T-helper 9 cell (primary cell): Measurements from ENCODE around the gene BCL11B.

ENCODE experiments used
- DNase-seq: peaks from one replicate; pipeline ENCODE4 v3.0.0-alpha.2; 2020

Gene BCL11B

DNA sequence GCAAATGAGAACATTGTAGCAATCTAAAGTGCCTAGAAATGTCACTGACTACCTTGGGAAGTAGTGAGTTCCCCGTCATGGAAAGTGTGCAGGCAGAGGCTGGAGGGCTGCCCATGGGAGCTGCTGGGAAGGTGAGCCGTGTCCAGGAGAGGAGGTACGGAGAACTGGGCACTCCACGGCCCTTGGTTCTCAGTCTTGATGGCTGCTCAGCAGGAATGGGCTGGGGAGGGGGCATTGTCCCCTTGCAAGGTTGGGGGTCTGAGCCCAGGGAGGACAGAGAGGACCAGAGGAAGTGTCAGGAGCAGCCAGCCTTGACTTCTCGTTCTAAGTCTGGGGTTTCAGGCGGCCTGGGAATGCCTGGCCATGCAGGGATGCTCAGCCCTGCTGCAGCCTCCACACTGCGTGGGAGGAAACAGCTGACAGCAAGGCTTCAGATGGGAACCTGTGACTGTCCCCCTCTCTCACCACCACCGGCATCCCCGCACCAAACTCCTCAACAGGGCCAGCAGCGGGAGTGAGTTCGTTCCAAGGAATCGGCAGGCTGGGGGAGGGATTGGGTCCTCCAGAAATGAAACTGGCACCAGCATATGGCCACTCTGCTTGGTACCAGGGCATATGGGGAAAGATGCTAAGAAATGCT is 140.2 kb downstream of the BCL11B start:
- no peak for DNase-seq

DNA sequence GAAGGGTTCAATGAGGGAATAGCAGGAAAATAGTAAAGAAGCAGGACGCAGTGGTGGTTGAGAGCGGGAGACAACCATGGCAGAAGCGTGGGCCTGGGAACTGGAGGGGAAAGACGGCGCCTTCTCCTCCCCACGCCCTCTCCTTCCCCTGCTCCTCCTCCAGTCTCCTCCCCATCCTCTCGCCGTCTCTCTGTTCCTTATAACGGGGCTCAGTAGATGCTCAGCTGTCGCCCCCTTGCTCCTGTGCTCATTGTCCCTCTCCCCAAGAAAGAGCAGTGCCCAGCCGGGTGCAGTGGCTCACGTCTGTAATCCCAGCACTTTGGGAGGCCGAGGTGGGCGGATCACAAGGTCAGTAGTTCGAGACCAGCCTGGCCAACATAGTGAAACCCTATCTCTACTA is 142.0 kb downstream of the BCL11B start:
- no peak for DNase-seq

GRCh38 chr14:99129211-99129696 is 142.7 kb downstream of the BCL11B start:
- DNase-seq: no peak

GRCh38 chr14:99128185-99128584 is 143.8 kb downstream of the BCL11B start:
- DNase-seq: no peak

DNA sequence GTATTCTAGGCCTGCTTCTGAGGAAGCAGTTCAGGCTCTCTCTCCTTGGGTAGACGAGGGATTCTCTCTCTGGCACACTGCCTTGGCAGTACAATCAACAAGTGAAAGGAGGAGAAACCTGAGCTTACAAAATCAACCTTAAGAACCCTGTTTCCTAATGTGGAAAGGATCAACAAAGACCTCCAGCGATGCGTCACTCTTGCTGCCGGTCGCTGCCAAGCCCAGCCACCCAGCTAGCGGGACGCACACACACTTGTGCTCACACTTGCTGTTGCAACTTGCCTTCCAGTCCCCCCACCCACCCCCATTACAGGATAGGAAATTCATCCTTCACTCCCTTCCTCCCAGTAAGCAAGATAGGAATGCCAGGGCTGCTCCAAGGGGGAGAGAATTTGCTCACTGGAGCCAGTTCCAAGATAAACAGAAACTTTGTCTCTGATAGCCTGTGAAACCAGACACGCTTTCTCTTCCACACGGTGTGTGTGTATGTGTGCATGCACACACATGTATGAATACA is 144.3 kb downstream of the BCL11B start:
- no peak for DNase-seq

- DNase-seq: no peak
Observed at GRCh38 chr14:99125616-99126431, 146.2 kb downstream of the BCL11B start.

DNA sequence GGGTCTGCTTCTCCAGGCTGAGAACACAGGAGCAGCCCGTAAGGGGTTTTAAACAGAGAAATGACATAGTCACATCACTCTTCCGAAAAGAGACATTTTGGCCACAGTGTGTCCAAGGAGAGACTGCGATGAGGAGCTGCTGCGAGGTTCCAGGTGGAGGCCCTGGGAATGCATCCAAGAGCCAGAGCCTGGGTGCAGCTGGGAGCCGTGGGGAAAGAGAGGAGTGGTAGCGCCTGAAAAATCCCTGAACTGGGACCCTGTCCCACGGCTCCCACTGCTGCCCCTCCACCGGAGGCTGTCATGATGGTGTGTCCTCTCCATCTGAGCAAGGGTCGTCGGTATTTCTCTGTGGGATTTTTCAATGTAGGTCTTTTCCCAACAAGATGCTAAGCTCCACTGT is 146.9 kb downstream of the BCL11B start:
- no peak for DNase-seq

DNA sequence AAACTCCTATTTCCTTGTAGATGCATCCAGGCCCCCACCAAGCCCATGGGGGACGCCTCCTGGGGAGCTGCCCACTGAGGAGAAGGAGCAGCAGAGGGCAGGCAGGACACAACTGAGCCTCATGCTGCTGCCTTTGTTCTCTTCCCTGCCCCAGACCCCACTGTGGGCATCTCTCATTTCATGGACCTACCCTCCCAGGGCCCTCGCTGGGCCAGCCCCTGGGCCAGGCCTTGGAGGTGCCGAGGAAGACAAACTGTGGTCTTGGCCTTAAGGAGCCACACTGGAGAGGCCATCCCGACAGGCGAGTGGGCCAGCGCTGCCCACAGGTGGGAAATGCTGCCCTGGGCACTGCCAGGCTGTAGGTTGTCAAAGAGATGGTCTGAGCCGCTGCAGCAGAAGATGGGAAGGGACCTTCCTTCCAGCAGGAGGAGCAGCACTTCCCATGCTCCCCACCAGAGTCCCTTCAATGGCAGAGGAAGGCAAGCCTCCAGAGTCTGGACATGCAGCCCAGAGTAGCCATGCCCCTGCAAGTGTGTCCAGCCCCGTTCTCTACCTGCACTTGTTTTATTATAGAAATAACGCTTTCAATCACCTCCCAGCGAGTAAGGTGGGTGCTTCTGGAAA is 147.4 kb downstream of the BCL11B start:
- DNase-seq: no peak

DNA sequence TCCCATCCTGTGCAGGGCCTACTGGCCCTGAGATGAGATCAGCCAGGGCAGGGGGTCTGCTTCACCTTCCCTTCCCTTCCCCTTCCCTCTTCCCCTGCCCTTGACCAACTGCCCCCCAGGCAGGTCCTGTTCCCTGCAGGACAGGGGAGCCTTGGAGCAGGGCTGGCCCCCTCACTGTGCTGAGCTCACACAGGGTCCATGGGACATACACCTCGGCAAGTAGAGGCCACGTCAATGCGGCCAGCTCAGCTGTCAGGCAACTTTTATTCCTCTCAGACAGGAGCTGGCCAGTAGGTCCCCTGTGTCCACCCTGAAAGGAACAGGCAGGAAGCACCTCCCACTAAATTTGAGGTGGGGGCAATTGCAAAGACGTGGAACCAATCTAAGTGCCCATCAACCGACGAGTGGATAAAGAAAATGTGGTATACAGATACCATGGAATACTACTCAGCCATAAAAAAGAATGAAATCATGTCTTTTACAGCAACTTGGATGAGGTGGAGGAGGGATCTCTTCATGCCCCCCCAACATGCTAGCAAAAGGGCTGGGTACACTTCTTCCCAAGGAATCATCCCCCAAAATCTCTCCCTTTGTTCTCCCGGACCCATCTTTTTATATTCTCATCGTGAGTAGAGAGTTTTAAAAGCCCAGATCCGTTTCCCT is 148.7 kb downstream of the BCL11B start:
- no peak for DNase-seq

GRCh38 chr14:99122521-99123125 is 149.4 kb downstream of the BCL11B start:
- DNase-seq: no peak

DNA sequence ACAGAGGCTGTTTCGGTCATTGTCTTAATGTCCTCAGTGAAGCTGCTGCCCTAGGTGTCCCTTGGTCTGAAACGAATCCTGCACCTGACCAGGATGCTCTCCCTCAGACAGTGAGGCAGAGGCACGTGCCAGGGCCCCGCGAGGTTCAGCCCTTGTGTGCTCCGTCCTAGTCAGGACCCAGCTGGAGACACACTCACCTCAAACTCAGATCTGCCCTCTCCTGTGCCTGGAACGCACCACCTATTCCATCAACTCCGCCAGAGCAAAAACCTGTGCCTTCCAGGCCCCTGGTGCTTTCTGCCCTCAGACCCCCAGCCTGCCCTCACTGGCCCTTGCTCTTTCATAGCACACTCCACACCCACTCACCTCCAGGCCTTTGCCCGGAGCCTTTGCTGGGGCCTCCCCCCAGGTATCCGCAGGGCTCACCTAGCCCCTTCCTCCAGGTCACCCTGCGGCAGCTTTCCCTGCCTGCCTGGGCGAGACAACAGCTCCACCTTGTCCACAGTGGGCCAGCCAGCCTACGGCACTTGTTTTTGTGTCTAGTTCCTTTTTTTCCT is 150.6 kb downstream of the BCL11B start:
- DNase-seq: no peak

- DNase-seq: no peak
Observed at GRCh38 chr14:99120526-99121318, 151.3 kb downstream of the BCL11B start.

- DNase-seq: no peak
Observed at GRCh38 chr14:99119554-99120525, 152.2 kb downstream of the BCL11B start.
